ENCODE results near the gene RTKN.
"Not testable (repeated sequence)": the region's sequence is repeated elsewhere in the genome, so short reads cannot be mapped to it uniquely, and the experiment has no call there.

- TF ChIP-seq CTCF (conservative IDR thresholded peaks at IDR 0.05; ENCODE audit: low read length); EZH2phosphoT487 (IDR thresholded peaks at IDR 0.05; ENCODE audit: borderline replicate concordance): not testable (repeated sequence)
Observed at GRCh38 chr2:74442483-74443297, 953 bp upstream of the RTKN start.

Data from Loucy (cell line).